HFF-Myc (cell line): Measurements from ENCODE around the gene MTX3.

Experiments used
- DNase-seq: peaks from one replicate; pipeline ENCODE4 v3.0.0-alpha.2; 2011; ENCODE audit warnings: low read depth; ENCODE audit errors: extremely low read depth
- H3K4me3 ChIP-seq: replicated peaks from 2 replicates; pipeline ENCODE4 v1.5.1; 2011; ENCODE audit warnings: low read depth, mild to moderate bottlenecking, control low read depth, low read length
- TF ChIP-seq, protein P1 (sequence below): IDR thresholded peaks from 2 replicates; pipeline ENCODE4 v1.5.1; 2012; ENCODE audit warnings: mild to moderate bottlenecking, low read depth, low read length, control low read depth; ENCODE audit errors: missing control alignments

The MTX3 gene

DNA sequence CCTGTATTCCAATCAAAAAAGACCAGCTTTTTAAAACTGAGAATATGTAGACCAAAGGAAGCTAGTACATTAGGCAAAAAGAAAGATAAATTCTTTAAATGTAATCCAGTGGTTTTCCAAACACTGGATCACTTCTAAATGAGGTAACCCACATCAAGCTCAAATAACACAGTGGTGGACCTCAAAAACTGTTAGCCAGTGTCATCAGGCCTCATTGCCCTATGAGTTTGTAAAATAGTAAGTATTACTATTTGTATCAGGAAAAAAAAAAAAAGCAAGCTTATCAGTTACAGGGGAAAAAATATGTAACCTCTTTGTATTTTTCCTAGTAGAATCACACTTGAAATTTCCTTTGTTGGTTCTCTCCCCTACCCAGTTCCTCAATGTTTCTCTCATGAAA is 6.7 kb downstream of the MTX3 start:
- DNase-seq, result no peak
- TF ChIP-seq, protein P1, sequence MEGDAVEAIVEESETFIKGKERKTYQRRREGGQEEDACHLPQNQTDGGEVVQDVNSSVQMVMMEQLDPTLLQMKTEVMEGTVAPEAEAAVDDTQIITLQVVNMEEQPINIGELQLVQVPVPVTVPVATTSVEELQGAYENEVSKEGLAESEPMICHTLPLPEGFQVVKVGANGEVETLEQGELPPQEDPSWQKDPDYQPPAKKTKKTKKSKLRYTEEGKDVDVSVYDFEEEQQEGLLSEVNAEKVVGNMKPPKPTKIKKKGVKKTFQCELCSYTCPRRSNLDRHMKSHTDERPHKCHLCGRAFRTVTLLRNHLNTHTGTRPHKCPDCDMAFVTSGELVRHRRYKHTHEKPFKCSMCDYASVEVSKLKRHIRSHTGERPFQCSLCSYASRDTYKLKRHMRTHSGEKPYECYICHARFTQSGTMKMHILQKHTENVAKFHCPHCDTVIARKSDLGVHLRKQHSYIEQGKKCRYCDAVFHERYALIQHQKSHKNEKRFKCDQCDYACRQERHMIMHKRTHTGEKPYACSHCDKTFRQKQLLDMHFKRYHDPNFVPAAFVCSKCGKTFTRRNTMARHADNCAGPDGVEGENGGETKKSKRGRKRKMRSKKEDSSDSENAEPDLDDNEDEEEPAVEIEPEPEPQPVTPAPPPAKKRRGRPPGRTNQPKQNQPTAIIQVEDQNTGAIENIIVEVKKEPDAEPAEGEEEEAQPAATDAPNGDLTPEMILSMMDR, result no peak
- no peak overlapping the region for H3K4me3 ChIP-seq

DNA sequence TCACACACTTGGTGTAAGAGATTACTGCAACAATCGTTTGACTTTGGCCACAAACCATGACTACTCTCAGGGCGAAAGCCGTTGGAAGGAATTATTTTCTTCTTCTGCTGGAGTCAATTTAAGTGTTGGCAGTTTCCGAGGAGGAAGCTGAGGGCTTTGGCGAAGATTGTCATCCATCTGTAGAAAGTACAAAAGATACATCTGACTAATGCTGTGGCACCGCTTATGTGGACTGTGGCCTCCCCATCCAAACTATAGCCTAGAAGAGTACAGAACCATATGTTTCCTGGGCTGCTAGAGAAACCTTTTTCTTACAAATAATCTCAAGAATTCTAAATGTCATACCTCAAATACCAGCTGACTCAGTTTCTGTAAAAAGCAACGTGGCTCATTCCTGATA is 7.4 kb downstream of the MTX3 start:
- TF ChIP-seq, protein P1, result no peak
- no peak for DNase-seq
- no peak overlapping the region for H3K4me3 ChIP-seq

DNA sequence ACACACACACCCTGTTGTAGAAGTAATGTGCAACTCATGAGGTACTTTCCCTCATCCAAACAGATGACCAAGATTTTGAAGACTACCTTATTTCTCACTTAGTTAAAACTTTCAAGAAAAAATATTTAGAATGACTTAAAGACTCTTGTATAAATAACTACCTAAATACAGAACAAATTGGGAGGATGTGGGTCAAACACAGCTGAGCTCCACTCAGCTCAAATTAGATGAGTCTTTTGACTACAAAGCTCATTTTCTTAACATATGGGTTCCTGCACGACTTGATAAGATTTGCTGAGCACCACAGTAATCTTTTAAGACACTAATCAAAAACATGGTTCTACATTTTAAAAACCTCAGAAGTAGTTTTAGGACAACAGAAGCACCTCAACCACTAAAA is 8.9 kb downstream of the MTX3 start:
- H3K4me3 ChIP-seq, result no peak overlapping the region
- TF ChIP-seq, protein P1, result no peak

DNA sequence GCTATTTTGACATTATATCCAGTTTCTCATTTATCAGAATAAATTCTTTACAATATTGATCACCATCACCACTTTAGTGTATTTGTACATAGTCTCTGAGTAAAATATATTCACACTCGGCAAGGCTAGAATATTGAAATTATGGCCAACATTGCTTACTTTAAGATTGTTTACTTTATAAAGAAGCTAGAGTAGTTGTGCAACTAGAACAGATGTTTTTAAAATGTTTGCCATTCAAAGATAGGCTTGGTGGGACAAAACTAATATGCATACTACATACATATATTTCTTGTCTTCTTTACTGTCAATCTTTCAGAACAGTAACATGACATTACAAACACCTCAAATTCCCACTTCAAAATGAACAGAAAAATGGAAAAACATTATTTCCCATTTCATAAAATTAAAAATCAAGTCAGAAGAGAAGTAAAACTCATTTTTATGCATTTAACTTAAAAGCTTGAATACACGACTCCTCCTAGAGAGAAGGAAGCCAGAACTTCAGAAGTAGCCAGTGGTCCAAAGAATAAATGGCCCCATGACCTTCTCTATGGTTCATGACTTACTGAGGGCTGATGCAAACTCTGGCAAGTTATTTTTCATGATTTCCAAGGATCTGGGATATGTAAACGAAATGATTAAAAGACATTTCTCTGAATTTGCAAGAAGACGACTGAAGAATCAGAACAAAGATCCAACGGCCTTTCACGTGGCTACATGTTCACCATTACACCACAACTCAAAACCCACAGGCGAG is 14.1 kb downstream of the MTX3 start:
- no peak for DNase-seq
- no peak overlapping the region for H3K4me3 ChIP-seq
- TF ChIP-seq, protein P1, result no peak

More for the DNA sequence above, 8.9 kb downstream of the MTX3 start:
- no peak for DNase-seq

DNA sequence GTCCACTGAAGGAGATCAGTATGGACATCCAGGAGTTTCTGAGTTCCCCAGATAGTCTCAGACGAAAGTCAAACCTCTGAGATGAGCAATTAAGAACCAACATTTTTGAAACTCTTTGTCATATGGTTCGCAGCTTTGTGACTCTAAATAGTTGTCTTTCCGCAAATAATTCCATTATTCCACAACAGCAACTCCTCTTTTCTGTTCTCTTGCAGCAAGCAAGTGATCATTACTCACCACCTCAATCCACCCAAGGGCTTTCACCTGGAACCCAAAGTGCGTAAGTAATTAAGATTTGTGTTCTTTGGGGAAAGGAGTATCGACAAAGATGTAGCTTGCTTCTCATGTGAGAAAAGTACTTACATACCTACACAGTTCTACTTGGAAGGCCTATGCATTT is 15.6 kb downstream of the MTX3 start:
- TF ChIP-seq, protein P1, result no peak
- H3K4me3 ChIP-seq, result no peak overlapping the region
- no peak for DNase-seq

DNA sequence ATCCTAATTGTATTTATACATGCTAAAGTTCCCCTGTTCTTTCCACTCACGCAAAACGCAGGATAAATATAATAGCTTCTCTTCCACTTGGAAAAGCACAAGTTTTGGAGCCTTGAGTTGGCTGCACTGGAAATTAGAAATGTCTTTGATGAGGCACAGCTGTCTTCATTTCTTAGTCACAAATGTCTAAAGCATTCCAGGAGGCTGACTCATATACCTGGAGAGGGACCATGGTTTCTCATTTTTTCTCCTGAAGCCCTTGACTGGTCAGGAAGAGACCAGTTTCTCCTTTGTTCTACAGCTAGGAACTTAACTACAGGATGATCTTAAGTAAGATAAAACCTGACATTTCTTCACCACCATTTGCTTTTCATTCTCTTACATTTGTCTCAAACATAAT is 16.2 kb downstream of the MTX3 start:
- TF ChIP-seq, protein P1, result no peak
- no peak for DNase-seq
- H3K4me3 ChIP-seq, result no peak overlapping the region

DNA sequence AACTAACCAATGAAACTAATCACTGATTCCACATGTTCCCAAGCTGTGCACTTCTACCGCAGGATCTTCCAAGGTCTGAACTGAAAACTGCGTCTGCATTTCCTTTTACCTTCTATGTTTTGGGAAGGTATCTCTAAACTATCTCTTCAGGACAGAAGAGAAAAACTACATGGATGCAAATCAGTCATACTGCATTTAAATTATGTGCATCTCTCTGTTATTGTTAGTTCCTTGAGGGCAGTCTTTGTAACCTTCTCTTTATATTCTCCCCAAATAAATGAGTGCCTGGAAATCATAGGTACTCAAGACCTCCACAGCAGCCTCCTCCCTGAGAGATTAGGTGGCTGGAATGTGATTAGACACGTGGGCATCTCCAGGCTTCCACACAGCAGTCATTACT is 17.1 kb downstream of the MTX3 start:
- H3K4me3 ChIP-seq, result no peak overlapping the region
- no peak for DNase-seq
- TF ChIP-seq, protein P1, result no peak
